CD14-positive monocyte (primary cell): Measurements from ENCODE around the gene DCUN1D3. TPM values are rescaled to one million over a fixed set of nuclear protein-coding genes. Genes with fewer than 3 reads are reported as not detected.

ENCODE experiments used
- DNase-seq, 3 donors: peaks; one replicate each; pipeline ENCODE4 v3.0.0-alpha.2; 2011 to 2022
- H2AFZ ChIP-seq: 2 replicates; pipeline ENCODE4 v1.6.0; 2012; ENCODE audit warnings: mild to moderate bottlenecking, low read depth, low read length, inconsistent platforms; ENCODE audit not compliant: insufficient read depth, poor library complexity, severe bottlenecking
- H3K27ac ChIP-seq, 2 donors: 1 replicate in 1 of 2; 2 replicates in 1 of 2; pipeline ENCODE4 v1.5.1; 2012 to 2013; ENCODE audit warnings: low read length in 2 of 2, control low read depth in 1 of 2, inconsistent platforms in 1 of 2, low read depth in 1 of 2, mild to moderate bottlenecking in 1 of 2
- H3K27me3 ChIP-seq, 2 donors: one replicate each; pipeline versions ENCODE4 v1.6.0 to v1.6.1; 2011 to 2013; ENCODE audit warnings: low read length in 2 of 2; ENCODE audit not compliant: control insufficient read depth in 2 of 2, insufficient read depth in 2 of 2
- H3K36me3 ChIP-seq, 2 donors: replicated peaks in 1 of 2; 1 replicate in 1 of 2; 2 replicates in 1 of 2; pipeline versions ENCODE4 v1.5.1 to v1.6.1; 2012 to 2013; ENCODE audit warnings: low read length in 2 of 2, control low read depth in 1 of 2, inconsistent platforms in 1 of 2, mild to moderate bottlenecking in 1 of 2; ENCODE audit not compliant: insufficient read depth in 2 of 2, control insufficient read depth in 1 of 2
- H3K4me1 ChIP-seq, 2 donors: 1 replicate in 1 of 2; 2 replicates in 1 of 2; pipeline versions ENCODE4 v1.5.1 to v1.6.1; 2012 to 2013; ENCODE audit warnings: low read length in 2 of 2, control low read depth in 1 of 2, inconsistent platforms in 1 of 2, mild to moderate bottlenecking in 1 of 2, moderate library complexity in 1 of 2; ENCODE audit not compliant: insufficient read depth in 2 of 2, control insufficient read depth in 1 of 2
- H3K4me2 ChIP-seq: replicated peaks from 2 replicates; pipeline ENCODE3; 2012; ENCODE audit warnings: low read length, moderate library complexity, mild to moderate bottlenecking; ENCODE audit not compliant: poor library complexity, severe bottlenecking; ENCODE audit errors: extremely low read depth
- H3K4me3 ChIP-seq, 3 experiments: fragments of 200-600 bp in 1 of 3; sonication (generic) in 1 of 3; replicated peaks in 1 of 3; 1 replicate in 2 of 3; 2 replicates in 1 of 3; pipeline ENCODE4 v1.5.1; 2011 to 2013; ENCODE audit warnings: low read length in 3 of 3, mild to moderate bottlenecking in 3 of 3, control low read depth in 2 of 3, low read depth in 2 of 3, inconsistent platforms in 1 of 3, moderate library complexity in 1 of 3
- H3K79me2 ChIP-seq: 2 replicates; pipeline ENCODE4 v1.6.0; 2012; ENCODE audit warnings: mild to moderate bottlenecking, control low read depth, inconsistent platforms, low read length, moderate library complexity; ENCODE audit not compliant: insufficient read depth
- H3K9ac ChIP-seq: 2 replicates; pipeline ENCODE4 v1.6.0; 2017; ENCODE audit warnings: low read length, mild to moderate bottlenecking; ENCODE audit not compliant: insufficient read depth, poor library complexity, severe bottlenecking
- H3K9me3 ChIP-seq, 2 donors: replicated peaks in 1 of 2; 1 replicate in 1 of 2; 2 replicates in 1 of 2; pipeline versions ENCODE4 v1.5.1 to v1.6.1; 2012 to 2013; ENCODE audit warnings: low read length in 2 of 2, control low read depth in 1 of 2; ENCODE audit not compliant: control insufficient read depth in 1 of 2, insufficient read depth in 1 of 2
- H4K20me1 ChIP-seq: 2 replicates; pipeline ENCODE4 v1.6.0; 2012; ENCODE audit warnings: mild to moderate bottlenecking, low read length, control low read depth, moderate library complexity; ENCODE audit not compliant: insufficient read depth
- H3K27ac Mint-ChIP-seq, 7 donors: one replicate each; pipeline ENCODE4 v1.8.0; 2020; ENCODE audit warnings: mild to moderate bottlenecking in 7 of 7, mixed read lengths in 7 of 7, moderate library complexity in 6 of 7, inconsistent platforms in 2 of 7
- H3K27me3 Mint-ChIP-seq, 3 donors: one replicate each; pipeline ENCODE4 v1.8.0; 2021 to 2022; ENCODE audit warnings: low read depth in 3 of 3, mild to moderate bottlenecking in 3 of 3, mixed read lengths in 3 of 3, moderate library complexity in 3 of 3, inconsistent platforms in 1 of 3
- H3K36me3 Mint-ChIP-seq, 2 donors: one replicate each; pipeline ENCODE4 v1.8.0; 2020; ENCODE audit warnings: mixed read lengths in 2 of 2, inconsistent platforms in 1 of 2, mild to moderate bottlenecking in 1 of 2
- H3K4me1 Mint-ChIP-seq: one replicate; pipeline ENCODE4 v1.8.0; 2020; ENCODE audit warnings: mild to moderate bottlenecking, mixed read lengths
- H3K4me3 Mint-ChIP-seq, 2 donors: one replicate each; pipeline ENCODE4 v1.8.0; 2020; ENCODE audit warnings: mild to moderate bottlenecking in 2 of 2, mixed read lengths in 2 of 2, moderate library complexity in 1 of 2
- H3K9me3 Mint-ChIP-seq, 7 donors: one replicate each; pipeline ENCODE4 v1.8.0; 2020 to 2022; ENCODE audit warnings: mixed read lengths in 7 of 7, mild to moderate bottlenecking in 6 of 7, moderate library complexity in 6 of 7, inconsistent platforms in 2 of 7
- WGBS: methylation state at CpG from one replicate; pipeline ENCODE4 v1.1.5; 2013; ENCODE audit warnings: missing lambda C conversion rate; ENCODE audit not compliant: insufficient coverage; 5-methylcytosine and 5-hydroxymethylcytosine counted together
- intact Hi-C, 2 donors: fragments of 100-400 bp; cut with micrococcal nuclease; formaldehyde crosslinking; loops; one replicate each; pipeline versions ENCODE4 v1.15.0 to v1.15.1; 2023
- polyA plus RNA-seq, 3 donors: library from polyadenylated mRNA; depleted of rRNA in 1 of 3; unstranded in 2 of 3; stranded (reverse) in 1 of 3; fragments of 300-500 nt in 2 of 3; fragments of >200 nt in 1 of 3; fragmentation: Illumina TruSeq in 2 of 3; gene quantifications; 1 replicate in 2 of 3; 2 replicates in 1 of 3; pipeline ENCODE4 v1.2.3, GENCODE V29; 2012 to 2021
- TF ChIP-seq, protein P1 (sequence below): fragments of 200-600 bp; IDR thresholded peaks from one replicate; pipeline ENCODE4 v1.8.0; 2022; ENCODE audit warnings: antibody characterized with exemption, mild to moderate bottlenecking

The DCUN1D3 gene
- polyA plus RNA-seq, 3 donors = 1.0 to 3.4 (median 1.3) TPM

DNA sequence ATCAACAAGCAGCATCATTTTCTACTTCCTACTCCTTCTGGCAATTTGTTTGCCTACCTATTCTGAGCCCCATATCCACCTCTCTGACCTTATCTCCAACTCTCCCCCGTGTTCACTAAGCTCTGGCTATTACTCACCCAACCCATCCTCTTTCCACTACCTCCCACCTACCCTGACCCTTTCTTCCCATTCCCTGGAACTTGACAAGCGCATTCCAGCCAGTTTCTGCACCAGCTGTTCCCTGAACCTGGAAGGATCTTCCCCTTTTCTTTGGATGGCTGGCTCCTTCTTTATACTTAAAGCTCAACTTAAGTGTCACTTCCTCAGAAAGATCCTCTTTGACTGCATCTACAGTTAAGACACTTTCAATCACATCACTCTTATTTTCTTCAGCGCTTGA lies 2.2 kb downstream of the DCUN1D3 start:
- no peak overlapping the region for H3K9ac ChIP-seq
- H3K79me2 ChIP-seq = peaks cover 83% of the 10 kb centered on the region
- H3K36me3 Mint-ChIP-seq = peaks cover 26 to 45% of the 10 kb centered on the region in 2 donors
- H3K9me3 Mint-ChIP-seq = peaks cover 0 to 2% (median 0%) of the 10 kb centered on the region in 7 donors
- no peak overlapping the region for H3K4me3 Mint-ChIP-seq
- peaks cover 29 to 49% of the 10 kb centered on the region in 2 donors for H3K4me1 ChIP-seq
- no peak overlapping the region for H2AFZ ChIP-seq
- WGBS = 100% methylated on average over 2 of the region's 3 CpGs
- H4K20me1 ChIP-seq = peaks cover 24% of the 10 kb centered on the region
- peaks cover 0 to 4% (median 0%) of the 10 kb centered on the region in 3 donors for H3K27me3 Mint-ChIP-seq
- intact Hi-C loops = loop anchor here in 1 of 2 donors (10.0 kb wide), 1 partner anchor 153 kb away; the partner anchor contains the start of gene THUMPD1
- no peak overlapping the region for H3K4me3 ChIP-seq
- DNase-seq = no peak
- peak overlapping the region; percentile 22 to 84 (median 47) for H3K27ac Mint-ChIP-seq
- peaks cover 0 to 31% of the 10 kb centered on the region in 2 donors for H3K36me3 ChIP-seq
- H3K4me1 Mint-ChIP-seq = peaks cover 46% of the 10 kb centered on the region
- H3K4me2 ChIP-seq = no peak overlapping the region
- no peaks in the 10 kb centered on the region for H3K9me3 ChIP-seq
- TF ChIP-seq, protein P1, sequence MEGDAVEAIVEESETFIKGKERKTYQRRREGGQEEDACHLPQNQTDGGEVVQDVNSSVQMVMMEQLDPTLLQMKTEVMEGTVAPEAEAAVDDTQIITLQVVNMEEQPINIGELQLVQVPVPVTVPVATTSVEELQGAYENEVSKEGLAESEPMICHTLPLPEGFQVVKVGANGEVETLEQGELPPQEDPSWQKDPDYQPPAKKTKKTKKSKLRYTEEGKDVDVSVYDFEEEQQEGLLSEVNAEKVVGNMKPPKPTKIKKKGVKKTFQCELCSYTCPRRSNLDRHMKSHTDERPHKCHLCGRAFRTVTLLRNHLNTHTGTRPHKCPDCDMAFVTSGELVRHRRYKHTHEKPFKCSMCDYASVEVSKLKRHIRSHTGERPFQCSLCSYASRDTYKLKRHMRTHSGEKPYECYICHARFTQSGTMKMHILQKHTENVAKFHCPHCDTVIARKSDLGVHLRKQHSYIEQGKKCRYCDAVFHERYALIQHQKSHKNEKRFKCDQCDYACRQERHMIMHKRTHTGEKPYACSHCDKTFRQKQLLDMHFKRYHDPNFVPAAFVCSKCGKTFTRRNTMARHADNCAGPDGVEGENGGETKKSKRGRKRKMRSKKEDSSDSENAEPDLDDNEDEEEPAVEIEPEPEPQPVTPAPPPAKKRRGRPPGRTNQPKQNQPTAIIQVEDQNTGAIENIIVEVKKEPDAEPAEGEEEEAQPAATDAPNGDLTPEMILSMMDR = no peak
- H3K27me3 ChIP-seq = no peaks in the 10 kb centered on the region
- H3K27ac ChIP-seq = no peak overlapping the region

DNA sequence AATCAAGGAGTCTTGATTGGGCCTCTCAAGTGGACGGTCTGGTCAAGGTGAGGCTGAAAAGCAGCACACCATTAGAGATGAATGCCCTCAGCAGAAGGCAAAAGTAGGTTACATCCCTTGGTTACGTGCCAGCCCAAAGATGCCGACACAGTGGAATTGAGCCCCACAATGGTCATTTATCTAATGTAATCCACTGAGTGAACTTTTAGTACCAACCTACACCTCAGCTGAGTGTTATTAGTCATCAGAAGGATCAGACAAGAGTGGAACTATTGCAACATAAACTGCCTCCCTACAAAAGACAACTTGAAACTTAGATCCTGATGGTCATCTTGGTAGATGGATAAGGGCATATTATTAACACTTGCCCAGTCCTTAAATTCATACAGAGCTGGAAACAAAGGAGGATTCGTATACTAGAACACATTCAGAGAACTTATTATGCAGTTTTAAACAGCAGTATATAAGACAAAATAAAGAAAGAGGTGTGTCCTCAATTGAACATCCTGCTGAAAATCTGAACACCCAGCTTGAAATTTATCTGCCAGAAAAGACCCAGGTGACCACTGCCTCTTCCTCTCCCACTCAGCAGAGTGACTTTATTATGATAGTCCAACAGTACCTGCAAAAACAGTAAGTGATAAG lies 2.8 kb downstream of the DCUN1D3 start:
- DNase-seq = peak in 2 of 3 donors; percentile 49 to 59
- TF ChIP-seq, protein P1 = no peak
- Histone ChIP-seq H3K4me2 (no peak overlapping the region), H3K79me2 (peaks cover 79% of the 10 kb centered on the region), H3K4me1 (peaks cover 23 to 43% of the 10 kb centered on the region in 2 donors), H3K27ac (no peak overlapping the region), H3K9me3 (no peaks in the 10 kb centered on the region), H3K4me3 (no peak overlapping the region), H4K20me1 (peaks cover 24% of the 10 kb centered on the region), H2AFZ (no peak overlapping the region), H3K9ac (no peak overlapping the region), H3K27me3 (no peaks in the 10 kb centered on the region), H3K36me3 (peaks cover 0 to 36% of the 10 kb centered on the region in 2 donors)
- 100% methylated on average over 3 of the region's 4 CpGs for WGBS
- Mint-ChIP-seq H3K27me3 (peaks cover 0 to 4% (median 0%) of the 10 kb centered on the region in 3 donors), H3K9me3 (peaks cover 0 to 2% (median 0%) of the 10 kb centered on the region in 7 donors), H3K27ac (peak overlapping the region; percentile 16 to 84 (median 47)), H3K4me3 (no peak overlapping the region), H3K36me3 (peaks cover 30 to 47% of the 10 kb centered on the region in 2 donors), H3K4me1 (peaks cover 41% of the 10 kb centered on the region)
- intact Hi-C loops = loop anchor here in 1 of 2 donors (10.0 kb wide), 1 partner anchor 153 kb away; the partner anchor contains the start of gene THUMPD1
